A673 (cell line): ENCODE results near the gene RCVRN.

Experiments
- CTCF ChIP-seq: fragments of 300-800, 200-600 bp; sonication (generic); conservative IDR thresholded peaks from 2 replicates; pipeline ENCODE4 v1.5.1; 2017; ENCODE audit warnings: low read depth, mild to moderate bottlenecking, antibody characterized with exemption, low read length, moderate library complexity, mixed read lengths
- EZH2 ChIP-seq: fragments of 200-600 bp; sonication (generic); IDR thresholded peaks from 2 replicates; pipeline ENCODE4 v1.6.1; 2017; ENCODE audit warnings: borderline replicate concordance, low read depth, mild to moderate bottlenecking, mixed read lengths, antibody characterized with exemption, low read length; ENCODE audit not compliant: poor library complexity, severe bottlenecking

GRCh38 chr17:9916108-9916507 is 11.0 kb upstream of the RCVRN start:
- no peak for TF ChIP-seq CTCF
- TF ChIP-seq EZH2 = no peak
